ENCODE measurements around the gene CCL15.

CCL15 gene

DNA sequence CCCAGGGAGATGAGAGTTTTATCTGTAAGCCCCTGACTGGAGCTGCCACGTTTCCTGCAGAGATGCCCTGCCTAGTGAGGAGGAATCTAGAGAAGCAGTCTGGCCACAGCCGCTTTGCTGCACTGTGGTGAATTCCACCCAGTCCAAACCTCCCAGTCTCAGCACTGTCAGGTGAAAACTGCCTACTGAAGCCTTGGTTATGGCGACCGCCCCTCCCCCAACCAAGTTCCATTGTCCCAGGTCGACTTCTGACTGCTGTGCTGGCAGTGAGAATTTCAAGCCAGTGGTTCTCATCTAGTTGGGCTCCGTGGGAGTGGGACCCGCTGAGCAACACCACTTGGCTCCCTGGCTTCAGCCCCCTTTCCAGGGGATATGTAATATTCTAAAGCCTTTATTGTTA is 47.6 kb downstream of the CCL15 start:
- no peak overlapping the region for H2AFZ ChIP-seq (ENCODE audit: low read length)
- TF ChIP-seq EZH2 (IDR thresholded peaks at IDR 0.05; ENCODE audit: borderline replicate concordance, low read length) = no peak
- TF ChIP-seq, protein P1, sequence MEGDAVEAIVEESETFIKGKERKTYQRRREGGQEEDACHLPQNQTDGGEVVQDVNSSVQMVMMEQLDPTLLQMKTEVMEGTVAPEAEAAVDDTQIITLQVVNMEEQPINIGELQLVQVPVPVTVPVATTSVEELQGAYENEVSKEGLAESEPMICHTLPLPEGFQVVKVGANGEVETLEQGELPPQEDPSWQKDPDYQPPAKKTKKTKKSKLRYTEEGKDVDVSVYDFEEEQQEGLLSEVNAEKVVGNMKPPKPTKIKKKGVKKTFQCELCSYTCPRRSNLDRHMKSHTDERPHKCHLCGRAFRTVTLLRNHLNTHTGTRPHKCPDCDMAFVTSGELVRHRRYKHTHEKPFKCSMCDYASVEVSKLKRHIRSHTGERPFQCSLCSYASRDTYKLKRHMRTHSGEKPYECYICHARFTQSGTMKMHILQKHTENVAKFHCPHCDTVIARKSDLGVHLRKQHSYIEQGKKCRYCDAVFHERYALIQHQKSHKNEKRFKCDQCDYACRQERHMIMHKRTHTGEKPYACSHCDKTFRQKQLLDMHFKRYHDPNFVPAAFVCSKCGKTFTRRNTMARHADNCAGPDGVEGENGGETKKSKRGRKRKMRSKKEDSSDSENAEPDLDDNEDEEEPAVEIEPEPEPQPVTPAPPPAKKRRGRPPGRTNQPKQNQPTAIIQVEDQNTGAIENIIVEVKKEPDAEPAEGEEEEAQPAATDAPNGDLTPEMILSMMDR (IDR thresholded peaks at IDR 0.05; ENCODE audit: low read length) = no peak

DNA sequence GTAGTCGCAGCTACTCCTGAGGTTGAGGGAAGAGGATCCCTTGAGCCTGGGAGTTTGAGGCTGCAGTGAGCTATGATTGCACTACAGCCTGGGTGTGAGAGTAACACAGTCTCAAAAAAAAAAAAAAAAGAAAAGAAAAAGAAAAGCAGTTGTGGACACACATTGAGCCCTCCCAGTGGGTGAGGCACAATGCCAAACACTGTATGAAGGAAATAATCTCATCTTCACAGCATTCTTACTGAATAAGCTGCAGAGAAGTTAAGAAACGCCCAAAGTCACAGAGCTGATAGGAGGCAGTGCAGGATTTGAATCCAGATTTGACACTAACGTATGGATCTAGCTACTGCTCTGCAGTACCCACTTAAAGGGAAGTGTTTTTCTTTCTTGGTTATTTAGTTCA is 52.0 kb downstream of the CCL15 start:
- H4K20me1 ChIP-seq (ENCODE audit: insufficient read depth, low read length) = no peaks in the 10 kb centered on the region
- no peaks in the 10 kb centered on the region for H3K36me3 ChIP-seq (ENCODE audit: insufficient read depth, low read length)

More for the DNA sequence above, 47.6 kb downstream of the CCL15 start:
- no peak overlapping the region for H3K4me3 ChIP-seq (ENCODE audit: low read depth, low read length, poor library complexity, severe bottlenecking)
- no peaks in the 10 kb centered on the region for H3K79me2 ChIP-seq (ENCODE audit: insufficient read depth, low read length)
- no peaks in the 10 kb centered on the region for H3K4me1 ChIP-seq (ENCODE audit: insufficient read depth, low read length, severe bottlenecking)
- no peaks in the 10 kb centered on the region for H4K20me1 ChIP-seq (ENCODE audit: insufficient read depth, low read length)
- H3F3A ChIP-seq (ENCODE audit: insufficient read depth, low read length) = no peaks in the 10 kb centered on the region
- no peak overlapping the region for H3K4me2 ChIP-seq (ENCODE audit: low read length)
- no peaks in the 10 kb centered on the region for H3K9me3 ChIP-seq (ENCODE audit: low read length)
- H3K27ac ChIP-seq (ENCODE audit: low read depth, low read length, poor library complexity, severe bottlenecking) = no peak overlapping the region
- no peaks in the 10 kb centered on the region for H3K27me3 ChIP-seq (ENCODE audit: insufficient read depth, low read length)
- H3K9ac ChIP-seq (ENCODE audit: low read length) = no peak overlapping the region
- H3K36me3 ChIP-seq (ENCODE audit: insufficient read depth, low read length) = no peaks in the 10 kb centered on the region
- H3K9me2 ChIP-seq (ENCODE audit: low read depth, low read length) = no peaks in the 10 kb centered on the region

DNA sequence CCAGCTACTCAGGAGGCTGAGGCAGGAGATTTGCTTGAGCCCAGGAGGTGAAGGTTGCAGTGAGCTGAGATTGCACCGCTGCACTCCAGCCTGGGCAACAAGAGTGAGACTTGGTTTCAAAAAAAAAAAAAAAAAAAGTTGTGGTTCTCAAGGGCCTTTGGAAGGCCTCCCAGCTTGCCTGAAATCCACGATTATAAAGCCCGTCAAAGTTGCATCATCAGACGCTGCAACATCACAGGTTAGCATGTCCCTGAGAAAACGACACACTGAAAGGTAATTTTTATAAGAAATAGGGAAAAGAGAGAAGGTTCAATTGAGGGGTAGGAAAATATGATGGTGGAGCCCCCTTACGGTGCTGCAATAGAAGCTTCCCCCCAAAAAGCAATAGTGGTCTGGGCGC is 53.3 kb downstream of the CCL15 start:
- H3K79me2 ChIP-seq (ENCODE audit: insufficient read depth, low read length) = no peaks in the 10 kb centered on the region
- no peaks in the 10 kb centered on the region for H3K27me3 ChIP-seq (ENCODE audit: insufficient read depth, low read length)
- TF ChIP-seq, protein P1 (IDR thresholded peaks at IDR 0.05; ENCODE audit: low read length) = no peak
- no peak for TF ChIP-seq EZH2 (IDR thresholded peaks at IDR 0.05; ENCODE audit: borderline replicate concordance, low read length)

More for the DNA sequence above, 52.0 kb downstream of the CCL15 start:
- H3K9ac ChIP-seq (ENCODE audit: low read length) = no peak overlapping the region
- H3K4me3 ChIP-seq (ENCODE audit: low read depth, low read length, poor library complexity, severe bottlenecking) = no peak overlapping the region
- H3K9me2 ChIP-seq (ENCODE audit: low read depth, low read length) = no peaks in the 10 kb centered on the region
- no peaks in the 10 kb centered on the region for H3K79me2 ChIP-seq (ENCODE audit: insufficient read depth, low read length)
- H3K27me3 ChIP-seq (ENCODE audit: insufficient read depth, low read length) = no peaks in the 10 kb centered on the region
- H3K9me3 ChIP-seq (ENCODE audit: low read length) = no peaks in the 10 kb centered on the region
- TF ChIP-seq, protein P1 (IDR thresholded peaks at IDR 0.05; ENCODE audit: low read length) = no peak
- no peaks in the 10 kb centered on the region for H3F3A ChIP-seq (ENCODE audit: insufficient read depth, low read length)
- no peak overlapping the region for H3K27ac ChIP-seq (ENCODE audit: low read depth, low read length, poor library complexity, severe bottlenecking)
- H3K4me2 ChIP-seq (ENCODE audit: low read length) = no peak overlapping the region
- H2AFZ ChIP-seq (ENCODE audit: low read length) = no peak overlapping the region
- no peaks in the 10 kb centered on the region for H3K4me1 ChIP-seq (ENCODE audit: insufficient read depth, low read length, severe bottlenecking)

More for the DNA sequence above, 53.3 kb downstream of the CCL15 start:
- no peaks in the 10 kb centered on the region for H4K20me1 ChIP-seq (ENCODE audit: insufficient read depth, low read length)
- H3K9me3 ChIP-seq (ENCODE audit: low read length) = no peaks in the 10 kb centered on the region
- H3K4me3 ChIP-seq (ENCODE audit: low read depth, low read length, poor library complexity, severe bottlenecking) = no peak overlapping the region
- no peaks in the 10 kb centered on the region for H3K36me3 ChIP-seq (ENCODE audit: insufficient read depth, low read length)
- H2AFZ ChIP-seq (ENCODE audit: low read length) = no peak overlapping the region
- H3K27ac ChIP-seq (ENCODE audit: low read depth, low read length, poor library complexity, severe bottlenecking) = no peak overlapping the region
- no peaks in the 10 kb centered on the region for H3K9me2 ChIP-seq (ENCODE audit: low read depth, low read length)
- H3F3A ChIP-seq (ENCODE audit: insufficient read depth, low read length) = no peaks in the 10 kb centered on the region
- no peak overlapping the region for H3K4me2 ChIP-seq (ENCODE audit: low read length)
- H3K4me1 ChIP-seq (ENCODE audit: insufficient read depth, low read length, severe bottlenecking) = no peaks in the 10 kb centered on the region
- H3K9ac ChIP-seq (ENCODE audit: low read length) = no peak overlapping the region
